Superior temporal gyrus (tissue), 1 donor: ENCODE measurements around the gene TGIF1.

Source experiments
- DNase-seq: peaks from one replicate; pipeline ENCODE4 v3.0.0-alpha.2; 2016; ENCODE audit errors: extremely low spot score

TGIF1 gene

GRCh38 chr18:3482258-3482657 is 32.3 kb downstream of the TGIF1 start:
- no peak for DNase-seq

DNA sequence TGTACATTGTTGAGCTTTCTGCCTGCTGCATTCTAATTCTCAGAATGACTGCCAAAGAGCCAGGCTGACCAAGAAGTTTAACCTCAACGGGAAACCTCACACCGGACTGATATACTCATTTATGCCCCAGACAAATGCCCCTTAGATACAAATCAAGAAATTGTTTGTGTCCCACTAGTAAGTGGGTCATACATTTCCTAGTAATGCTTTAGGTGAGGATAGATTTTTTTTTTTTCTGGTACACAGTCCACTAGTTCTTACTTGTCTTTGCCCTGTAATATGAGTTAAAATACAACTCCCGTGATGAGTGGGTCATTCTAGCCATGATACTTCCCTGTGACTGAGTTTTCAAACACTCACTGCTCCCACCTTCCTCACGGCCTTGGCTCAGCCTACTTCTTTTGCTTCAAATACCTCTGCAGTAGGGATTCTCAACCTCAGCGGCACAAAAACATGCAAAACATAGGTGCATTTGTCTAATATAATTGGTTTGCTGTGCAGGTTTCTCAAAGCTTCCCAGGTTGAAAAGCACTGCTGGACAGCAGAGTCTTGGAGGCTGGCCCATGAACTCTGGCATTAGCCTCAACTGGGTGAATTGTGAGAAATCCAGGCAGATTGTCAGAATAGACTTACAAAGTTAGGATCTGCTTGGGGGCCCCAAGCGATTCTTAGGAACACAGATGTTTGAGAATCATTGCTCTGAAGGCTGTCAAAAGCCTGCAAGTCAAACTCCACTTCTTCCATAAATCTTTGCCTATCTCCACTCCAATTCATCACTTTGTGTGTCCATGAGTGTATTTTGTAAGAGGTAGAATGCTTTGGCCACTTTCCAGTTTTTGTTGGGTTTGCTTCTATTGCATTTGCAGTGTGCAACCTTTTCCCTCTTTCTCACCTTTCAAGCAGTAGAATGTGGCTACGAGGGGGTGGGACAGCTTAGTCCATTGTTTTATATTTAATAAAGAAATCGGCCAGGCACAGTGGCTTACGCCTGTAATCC is 35.5 kb downstream of the TGIF1 start:
- DNase-seq, result no peak

DNA sequence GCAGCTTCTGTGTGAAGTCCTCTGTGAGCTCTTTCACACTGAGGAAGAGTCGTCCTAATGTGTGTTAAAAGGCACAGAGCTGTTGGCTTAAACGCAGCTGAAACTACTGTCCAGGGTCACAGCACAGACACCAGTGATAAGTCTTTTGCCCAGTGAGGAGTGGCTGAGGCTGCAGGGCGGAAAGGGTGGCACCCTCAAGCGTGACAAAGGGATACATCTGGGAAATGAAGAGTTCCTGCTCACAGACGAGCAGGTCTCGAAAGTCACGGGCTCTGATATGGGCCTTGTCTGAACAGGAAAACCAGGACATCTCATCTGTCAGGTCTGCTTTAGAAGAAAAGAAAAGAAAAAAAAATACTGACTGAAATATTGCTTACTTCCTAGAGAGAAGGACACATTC is 36.5 kb downstream of the TGIF1 start:
- no peak for DNase-seq

DNA sequence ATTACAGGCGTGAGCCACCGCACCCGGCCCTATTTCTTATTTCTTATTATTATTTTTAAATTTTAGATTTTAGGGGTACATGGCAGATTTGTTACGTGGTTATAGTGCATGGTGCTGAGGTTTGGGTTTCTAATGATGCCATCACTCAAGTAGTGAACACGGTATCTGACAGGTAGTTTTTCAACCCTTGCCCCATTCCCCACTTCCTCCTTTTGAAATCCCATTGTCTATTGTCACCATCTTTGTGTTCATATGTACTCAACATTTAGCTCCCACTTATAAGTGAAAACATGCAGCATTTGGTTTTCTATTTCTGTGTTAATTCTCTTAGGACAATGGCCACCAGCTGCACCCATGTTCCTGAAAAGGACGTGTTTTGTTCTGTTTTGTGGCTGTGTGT is 39.5 kb downstream of the TGIF1 start:
- DNase-seq, result no peak

DNA sequence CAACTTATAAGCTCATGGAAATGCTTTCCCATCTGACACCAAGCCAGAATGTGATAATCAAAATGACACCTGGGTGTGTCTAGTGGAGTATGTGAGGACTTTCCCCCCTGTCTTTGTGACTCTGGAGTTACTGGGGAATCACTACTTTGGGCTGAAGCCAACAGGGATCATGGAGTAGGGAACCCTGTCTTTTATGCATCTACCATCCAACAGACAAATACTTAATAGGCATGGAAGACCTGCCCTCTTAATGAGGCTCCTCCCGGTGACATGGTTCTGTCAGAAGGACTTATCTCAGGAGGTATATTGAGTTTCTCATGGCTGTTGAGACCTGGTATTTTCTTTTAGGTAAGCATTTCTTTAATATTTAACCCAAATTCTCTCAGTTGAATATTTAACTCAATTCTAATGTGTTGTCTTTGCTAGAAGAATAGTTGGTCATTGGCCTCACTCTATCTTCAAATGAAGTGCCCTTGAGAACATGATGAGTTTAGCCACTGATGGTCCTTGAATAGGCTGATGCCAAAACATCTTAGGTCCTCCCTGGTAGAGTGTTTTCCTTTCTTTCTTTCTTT is 42.1 kb downstream of the TGIF1 start:
- no peak for DNase-seq

DNA sequence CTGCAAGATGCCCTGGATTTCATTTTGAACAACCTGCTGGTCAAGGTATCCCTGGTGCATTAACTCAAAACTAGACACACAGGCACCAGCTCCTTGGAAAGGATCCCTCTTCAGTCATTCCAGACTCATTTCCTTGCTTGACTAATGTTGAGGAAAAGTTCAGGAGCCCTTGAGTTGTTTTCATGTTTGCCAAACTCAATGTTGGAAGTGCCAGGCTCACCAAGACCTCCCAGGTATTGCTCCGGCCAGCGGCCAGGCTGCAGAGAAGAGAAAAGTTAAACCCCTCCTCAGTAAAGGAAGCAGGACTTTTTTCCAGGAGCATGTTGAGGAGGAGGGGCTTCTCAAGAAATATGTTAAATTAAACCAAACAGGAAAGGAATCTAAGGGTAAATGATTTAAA is 42.7 kb downstream of the TGIF1 start:
- no peak for DNase-seq

DNA sequence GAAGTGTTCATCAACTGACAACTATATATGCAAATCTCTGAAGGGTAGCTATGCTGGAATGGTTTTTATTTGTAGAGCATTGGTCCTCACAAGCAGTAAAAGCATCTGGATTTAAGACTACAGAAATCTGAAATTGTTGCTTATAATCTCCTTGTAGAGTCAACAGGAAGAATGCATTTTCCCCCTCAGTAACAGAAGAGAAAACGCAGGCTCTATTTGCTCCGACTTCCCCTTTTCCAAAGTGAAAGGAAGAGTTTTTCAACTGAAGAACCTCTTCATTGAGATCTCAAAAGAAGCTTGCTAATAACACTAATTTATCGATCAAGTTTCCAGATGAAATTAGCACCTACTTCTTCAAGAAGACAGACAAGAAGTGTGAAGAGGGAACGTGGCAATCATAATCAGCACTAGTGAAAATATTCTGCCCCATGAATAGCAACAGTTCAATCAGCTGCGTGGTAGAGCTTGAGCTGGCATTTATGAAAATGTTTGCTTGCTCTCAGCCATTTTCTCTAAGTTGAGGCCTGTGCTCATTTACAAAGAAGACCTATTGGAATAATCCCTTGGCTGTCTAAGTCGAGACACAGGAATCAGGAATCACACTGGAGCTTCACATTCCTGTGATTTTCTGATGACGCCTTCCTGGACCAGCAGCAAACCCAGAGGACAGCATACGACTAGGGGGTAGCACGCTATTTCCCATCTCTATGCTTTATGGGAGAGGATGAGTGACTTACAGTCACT is 43.7 kb downstream of the TGIF1 start:
- peak; percentile 37 for DNase-seq

DNA sequence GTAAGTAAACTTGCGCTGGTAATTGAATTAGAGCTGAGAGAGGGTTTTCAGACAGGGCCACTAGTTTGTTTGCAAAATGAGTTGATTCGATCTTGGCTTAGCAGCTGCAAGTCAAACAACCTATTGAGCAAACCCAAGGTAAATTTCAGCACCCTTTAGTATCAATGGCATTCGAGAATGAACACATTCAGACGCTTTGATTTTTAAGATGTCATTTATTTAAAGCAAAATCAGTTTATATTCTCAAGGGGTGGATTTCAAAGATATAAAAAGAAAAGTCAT is 44.2 kb downstream of the TGIF1 start:
- no peak for DNase-seq

GRCh38 chr18:3494569-3494968 is 44.6 kb downstream of the TGIF1 start:
- DNase-seq, result no peak

DNA sequence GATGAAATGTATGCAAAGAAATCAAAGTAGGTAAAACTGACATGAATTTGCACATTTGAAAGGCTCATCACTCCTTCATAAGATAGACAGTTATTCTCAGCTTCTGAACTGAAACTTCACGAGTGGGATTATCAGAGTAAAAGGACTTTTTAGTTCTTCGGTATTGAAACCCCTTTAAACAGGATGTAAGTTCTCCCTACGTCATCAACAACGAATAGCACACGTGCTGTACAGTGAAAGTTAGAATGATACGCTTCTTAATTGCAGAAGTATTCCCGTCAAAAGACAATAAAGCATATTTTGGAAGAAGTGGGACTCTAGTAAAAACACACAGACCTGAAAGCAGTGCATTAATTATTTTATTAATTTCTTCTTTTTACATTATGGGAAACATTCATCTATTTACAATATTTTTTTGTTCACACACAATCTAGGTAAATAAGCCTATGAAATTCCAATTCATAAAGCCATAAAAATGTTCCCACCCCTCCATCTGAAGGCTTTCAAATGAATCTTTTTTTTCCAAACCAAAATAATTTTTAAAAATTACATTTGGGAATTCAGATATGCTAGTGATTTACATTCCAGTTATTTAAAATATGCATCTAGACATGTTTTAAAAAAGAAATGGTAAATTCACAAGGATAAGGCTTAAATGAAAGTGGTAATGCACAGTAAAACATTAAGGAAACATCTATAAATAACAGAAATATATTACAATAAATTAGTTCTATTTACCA is 45.9 kb downstream of the TGIF1 start:
- DNase-seq, result no peak

DNA sequence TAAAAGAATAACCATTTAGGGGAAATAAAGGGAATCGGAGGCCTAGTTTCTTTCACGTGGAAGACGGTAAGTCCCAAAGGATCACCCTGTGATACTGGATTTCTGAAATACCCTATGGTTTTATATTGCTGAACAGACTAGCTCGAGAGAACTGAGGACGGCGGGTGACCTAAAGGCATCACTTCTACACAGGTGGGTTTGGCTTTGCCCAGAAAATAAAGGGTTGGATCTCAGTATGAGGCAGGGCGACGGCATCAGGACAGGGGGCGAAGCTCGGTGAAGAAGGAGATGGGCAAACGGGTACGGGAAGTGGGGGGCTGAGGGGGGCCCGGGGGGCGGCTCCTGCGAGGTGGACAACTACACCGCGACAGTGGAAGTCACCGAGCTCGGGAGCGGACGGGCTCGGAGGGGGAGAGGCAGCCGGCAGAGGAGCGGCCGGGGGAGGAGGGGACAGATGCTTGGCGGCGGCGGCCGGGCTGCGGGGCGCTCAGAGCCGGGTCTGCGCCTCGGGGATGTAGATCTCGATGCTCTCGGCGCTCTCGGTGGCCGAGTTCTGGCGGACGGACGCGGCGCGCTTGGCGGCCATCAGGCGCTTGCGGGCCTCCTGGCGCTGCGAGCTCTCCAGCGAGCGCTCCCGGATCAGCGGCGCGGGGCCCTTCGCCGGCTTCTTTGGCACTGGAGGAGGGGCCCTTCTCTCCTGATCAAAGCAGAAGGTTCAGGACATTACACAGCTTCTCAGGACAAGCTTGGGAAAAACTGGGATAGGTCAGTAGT is 48.9 kb downstream of the TGIF1 start:
- no peak for DNase-seq

GRCh38 chr18:3499501-3499900 is 49.5 kb downstream of the TGIF1 start:
- DNase-seq, result no peak

DNA sequence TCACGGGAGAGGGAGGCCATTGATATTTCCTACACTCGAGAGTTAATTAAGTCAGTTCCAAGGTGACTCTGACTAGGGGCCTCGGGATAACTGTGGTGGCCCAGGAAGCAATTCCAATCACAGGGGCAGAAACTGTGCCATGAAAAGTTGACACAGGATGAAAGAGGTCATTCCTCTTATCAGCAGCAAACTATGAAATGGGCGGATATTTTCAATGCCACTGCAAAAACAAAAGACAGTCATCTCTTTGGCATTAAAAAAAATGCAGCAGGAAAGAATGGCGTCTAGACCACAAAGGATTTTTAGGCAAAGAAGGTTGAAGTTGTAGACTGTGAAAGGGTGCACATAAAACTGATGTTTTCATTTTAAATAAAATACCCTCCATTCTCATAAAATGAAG is 50.0 kb downstream of the TGIF1 start:
- DNase-seq, result no peak

DNA sequence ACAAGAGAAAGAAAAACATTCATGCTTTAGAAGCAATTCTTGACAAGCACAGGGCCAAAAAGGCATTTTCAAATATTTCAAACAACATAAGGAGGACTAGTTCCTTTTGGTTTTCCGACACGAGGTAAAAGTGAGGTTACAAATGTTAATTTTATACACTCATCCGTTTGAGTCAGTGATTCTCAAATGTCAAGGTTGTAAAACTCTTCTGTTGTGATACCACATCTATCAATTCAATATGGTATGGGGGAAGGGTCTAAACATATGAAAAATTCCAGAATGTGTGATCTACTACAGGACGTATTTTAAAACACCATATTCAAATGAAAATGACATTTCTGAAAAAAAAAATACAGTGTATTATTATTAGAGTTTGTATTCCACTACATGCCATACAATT is 52.7 kb downstream of the TGIF1 start:
- DNase-seq, result no peak

GRCh38 chr18:3504637-3505036 is 54.7 kb downstream of the TGIF1 start:
- DNase-seq, result no peak

GRCh38 chr18:3508576-3509549 is 58.9 kb downstream of the TGIF1 start:
- DNase-seq, result no peak
